Kidney capillary endothelial cell (primary cell): ENCODE results near the gene MARK3.

Experiments
- DNase-seq: peaks from one replicate; pipeline ENCODE4 v3.0.0-alpha.2; 2018; ENCODE audit warnings: low spot score

The MARK3 gene

GRCh38 chr14:103538291-103539055 is 153.3 kb downstream of the MARK3 start:
- no peak for DNase-seq

GRCh38 chr14:103539056-103539825 is 154.0 kb downstream of the MARK3 start:
- no peak for DNase-seq

DNA sequence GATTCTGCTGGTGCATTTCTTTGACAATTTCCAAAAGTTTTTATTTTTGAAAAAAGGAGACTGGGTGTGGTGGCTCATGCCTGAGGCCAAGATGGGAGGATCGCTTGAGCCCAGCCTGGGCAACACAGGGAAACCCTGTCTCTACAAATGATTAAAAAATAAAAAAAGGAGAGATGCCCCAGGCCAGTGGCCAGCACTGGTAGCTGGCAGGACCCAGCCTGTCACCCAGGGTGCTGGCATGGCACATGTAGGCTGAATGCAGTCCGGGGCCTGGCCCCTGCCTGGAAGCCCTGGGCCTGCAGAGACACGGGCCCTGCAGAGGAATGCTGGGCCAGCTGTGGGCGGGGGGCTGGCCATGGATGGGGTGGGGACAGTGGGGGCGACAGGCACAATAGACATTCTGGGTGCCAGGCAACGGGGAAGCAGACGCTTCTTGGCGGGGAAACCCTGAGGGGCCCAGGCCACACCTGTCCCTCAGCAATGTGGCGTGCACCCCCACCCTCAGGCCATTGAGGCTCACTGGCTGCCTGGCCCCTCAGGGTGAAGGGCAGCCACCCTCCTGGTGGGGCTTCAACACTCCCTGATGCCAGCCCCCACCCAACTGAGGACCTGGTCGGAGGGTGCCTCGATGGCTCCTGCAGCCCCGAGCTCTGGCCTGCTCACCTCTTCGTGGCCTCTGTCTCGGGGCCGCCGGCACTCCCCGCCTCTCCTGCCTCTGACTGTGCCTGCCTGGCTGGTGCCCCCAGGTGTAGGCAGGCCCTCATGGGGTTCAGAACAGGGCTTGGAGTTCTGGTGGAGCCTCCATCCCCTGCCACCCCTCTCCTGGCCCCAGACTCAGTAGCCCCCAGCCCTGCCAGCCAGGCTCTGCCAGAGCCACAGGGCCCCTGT is 155.8 kb downstream of the MARK3 start:
- no peak for DNase-seq

DNA sequence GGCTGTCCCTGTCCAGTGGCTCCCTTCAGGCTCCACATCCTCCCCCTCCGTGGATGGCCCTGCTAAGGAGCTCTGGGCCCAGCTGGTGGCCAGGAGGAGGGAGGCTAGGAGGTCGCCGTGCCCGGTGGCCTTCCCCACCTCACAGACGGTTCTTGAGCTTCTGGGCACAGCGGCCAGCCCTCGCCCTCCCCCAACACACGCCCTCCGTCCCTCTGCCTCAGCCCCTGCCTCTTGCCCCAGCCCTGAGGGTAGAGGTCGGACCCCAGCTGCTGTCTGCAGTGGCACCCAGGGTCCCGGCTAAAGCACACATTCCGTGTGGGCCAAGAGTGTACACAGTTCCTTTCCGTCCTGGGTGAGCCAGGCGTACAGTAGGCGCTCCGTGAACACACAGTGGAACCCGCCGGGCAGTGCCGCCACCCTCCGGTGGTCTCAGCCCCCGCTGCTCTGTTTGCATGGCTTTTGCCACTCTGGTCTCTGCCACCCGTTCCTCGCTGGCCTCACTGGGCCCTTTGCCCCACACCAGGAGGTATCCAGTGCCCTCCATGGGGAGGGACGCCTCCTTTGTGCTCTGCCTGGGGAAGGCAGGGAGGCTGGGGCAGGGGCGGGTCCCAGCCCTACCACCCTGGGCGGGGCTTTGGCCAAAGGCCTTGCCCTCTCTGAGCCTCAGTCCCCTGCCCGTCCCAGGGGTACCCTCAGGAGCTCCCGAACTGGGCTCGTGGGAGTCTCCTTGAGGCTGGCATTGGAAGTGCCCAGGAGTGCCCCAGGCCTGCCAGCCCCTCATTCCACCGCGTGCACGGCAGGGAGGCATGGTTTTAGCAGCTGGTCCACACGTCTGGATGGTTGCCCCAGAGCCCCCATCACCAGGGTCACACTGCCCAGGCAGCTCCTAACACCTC is 156.7 kb downstream of the MARK3 start:
- DNase-seq = no peak

DNA sequence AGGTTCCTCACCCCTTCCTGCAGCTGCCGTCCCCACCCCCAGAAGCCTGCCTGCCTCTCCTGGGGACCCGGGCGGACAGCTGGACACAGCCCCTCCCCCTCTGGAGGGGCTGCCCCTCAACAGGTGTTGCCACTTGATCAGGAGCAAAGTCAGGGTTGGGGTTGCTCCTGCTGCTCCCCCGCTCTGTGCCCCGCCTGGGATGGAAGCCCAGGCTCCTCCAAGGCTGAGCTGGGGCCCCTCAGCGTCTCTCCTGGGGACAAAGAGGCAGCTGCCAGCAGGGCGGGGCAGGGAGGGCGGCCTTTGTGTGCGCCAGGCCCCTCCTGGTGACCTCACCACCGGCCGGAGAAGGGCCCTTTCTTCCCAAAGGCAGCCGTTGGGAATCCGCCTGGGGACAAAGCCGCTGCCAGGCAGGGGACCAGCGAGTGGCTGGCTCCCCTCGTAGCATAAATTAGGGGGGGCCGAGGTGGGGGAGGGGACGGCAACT is 157.4 kb downstream of the MARK3 start:
- DNase-seq = no peak

GRCh38 chr14:103543140-103543539 is 157.9 kb downstream of the MARK3 start:
- DNase-seq = no peak

DNA sequence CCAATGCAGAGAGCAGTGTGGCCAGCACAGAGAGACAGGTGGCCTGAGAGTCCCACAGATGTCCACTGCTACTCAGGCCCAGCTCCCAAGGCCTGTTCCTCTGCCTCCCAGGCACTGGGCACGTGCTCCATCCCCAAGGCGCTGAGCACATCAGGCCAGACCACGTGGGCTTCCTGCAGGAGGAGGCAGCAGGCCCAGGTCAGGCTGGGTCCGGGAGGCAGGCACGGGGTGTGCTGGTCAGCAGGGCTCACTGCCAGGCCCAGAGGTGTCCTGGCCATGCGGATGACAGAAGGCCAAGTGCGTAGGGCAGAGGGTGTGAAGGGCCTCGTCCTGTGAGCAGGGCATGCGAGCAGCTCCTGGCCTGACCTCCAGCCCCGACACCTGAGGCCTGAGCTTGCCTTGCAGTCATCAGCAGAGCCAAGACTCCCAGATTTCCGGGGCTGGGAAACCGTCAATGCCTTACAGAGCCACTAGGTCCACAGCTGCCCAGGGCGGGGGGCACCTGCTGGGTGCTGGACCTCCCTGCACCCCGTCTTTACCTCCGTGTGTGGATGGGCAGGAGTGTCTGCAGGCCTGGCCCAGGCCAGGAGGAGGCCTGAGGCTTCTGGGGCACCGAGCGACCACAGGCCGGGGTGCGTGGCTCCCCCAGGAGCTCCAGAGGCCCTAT is 158.6 kb downstream of the MARK3 start:
- DNase-seq = no peak

DNA sequence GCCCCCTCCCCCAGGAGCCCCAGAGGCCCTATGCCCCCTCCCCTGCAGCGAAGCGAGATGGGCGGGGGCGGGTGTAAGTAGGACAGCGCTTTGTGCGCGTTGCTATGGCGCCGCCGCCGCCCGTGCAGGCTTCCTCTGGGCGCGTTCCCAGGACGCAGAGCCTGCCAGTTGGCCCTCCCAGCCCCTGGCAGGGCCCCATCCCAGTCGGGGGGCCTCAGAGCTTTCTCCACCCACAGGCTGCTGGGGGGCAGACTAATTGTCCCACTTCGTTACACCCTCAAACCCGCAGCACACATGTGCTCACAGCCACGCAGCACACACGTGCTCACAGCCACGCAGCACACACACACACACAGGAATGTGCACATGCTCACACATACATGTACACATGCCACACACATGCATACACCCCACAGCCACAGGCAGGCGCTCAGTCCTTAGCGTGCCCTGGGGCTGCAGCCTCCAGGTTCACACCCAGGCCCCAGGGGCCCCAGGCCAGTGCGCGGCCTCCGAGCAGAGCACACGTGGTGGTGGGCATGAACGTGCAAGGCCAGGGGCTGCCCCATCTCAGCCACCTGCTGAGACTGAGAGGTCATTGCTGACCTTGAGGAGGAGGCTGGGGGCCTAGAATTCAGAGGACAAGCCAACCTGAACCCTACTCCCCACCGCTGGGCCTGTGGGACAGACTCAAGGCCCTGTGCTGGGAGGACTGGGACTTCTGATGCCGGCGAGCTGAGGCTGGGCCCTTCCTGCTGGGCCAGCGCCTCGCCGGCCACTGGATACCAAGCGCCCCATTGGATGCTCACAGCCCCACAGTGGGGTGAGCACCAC is 159.4 kb downstream of the MARK3 start:
- DNase-seq = no peak

GRCh38 chr14:103545219-103545914 is 160.2 kb downstream of the MARK3 start:
- no peak for DNase-seq

- DNase-seq = no peak
Observed at GRCh38 chr14:103545915-103546651, 160.9 kb downstream of the MARK3 start.

GRCh38 chr14:103546652-103547454 is 161.6 kb downstream of the MARK3 start:
- no peak for DNase-seq

- DNase-seq = no peak
Observed at GRCh38 chr14:103547455-103547940, 162.3 kb downstream of the MARK3 start.

GRCh38 chr14:103547941-103548462 is 162.8 kb downstream of the MARK3 start:
- no peak for DNase-seq

- DNase-seq = no peak
Observed at GRCh38 chr14:103548463-103549351, 163.5 kb downstream of the MARK3 start.

DNA sequence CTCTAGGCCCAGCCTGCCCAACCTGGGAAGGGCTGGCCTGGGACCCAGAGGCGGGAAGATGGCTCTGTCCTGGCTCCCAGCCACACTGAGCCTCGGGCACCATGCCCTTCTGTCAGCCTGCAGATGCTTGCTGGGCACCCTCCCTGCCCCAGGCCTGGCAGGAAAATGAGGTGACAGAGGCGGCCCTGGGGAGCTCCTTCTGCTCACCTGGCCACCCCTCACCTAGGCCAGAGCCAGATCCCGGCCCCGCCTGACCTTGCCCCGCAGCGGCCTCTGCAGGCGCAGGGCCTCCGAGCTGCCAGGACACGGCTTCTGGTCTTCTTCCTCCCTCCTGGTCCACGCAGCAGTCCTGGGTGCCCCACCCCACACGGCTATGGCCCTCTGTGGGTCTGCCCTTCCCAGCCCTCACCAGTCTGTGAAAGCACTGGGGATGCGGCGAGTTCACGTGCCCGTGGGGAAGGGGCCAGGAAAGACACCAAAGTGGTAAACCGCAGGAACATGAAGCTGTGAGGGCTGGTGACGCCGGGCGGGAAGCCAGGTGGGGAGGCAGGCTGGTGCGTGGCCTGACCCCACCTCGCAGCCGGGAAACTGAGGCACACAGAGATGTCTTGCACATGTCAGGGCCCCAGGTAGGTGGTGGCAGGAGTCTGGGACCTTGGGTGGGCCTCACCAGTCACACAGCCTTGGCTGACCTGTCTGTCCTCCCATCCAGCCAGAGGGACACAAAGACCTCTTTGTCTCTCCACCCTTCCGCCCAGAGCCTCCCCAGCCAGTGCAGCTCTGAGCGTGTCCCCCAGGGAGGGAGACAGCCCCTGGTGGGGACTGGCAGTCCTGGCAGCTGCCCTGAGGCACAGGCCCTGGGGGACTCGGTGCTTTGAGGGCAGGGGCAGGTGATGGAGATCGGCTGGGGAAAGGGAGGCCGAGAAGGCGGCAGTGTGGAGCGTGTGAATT is 164.4 kb downstream of the MARK3 start:
- no peak for DNase-seq
